Astrocyte of the cerebellum (primary cell): ENCODE measurements around the gene NFKBIZ.

Source experiments
- DNase-seq: peaks from one replicate; pipeline ENCODE4 v3.0.0-alpha.2; 2011; ENCODE audit warnings: low read depth
- H3K4me3 ChIP-seq: 2 replicates; pipeline ENCODE4 v1.5.1; 2011; ENCODE audit warnings: mild to moderate bottlenecking, low read depth, low read length, moderate library complexity
- in situ Hi-C: cut with HindIII; loops from 2 replicates; pipeline ENCODE4 v1.10.0; 2017; ENCODE audit warnings: low sequenced_read_pairs
- TF ChIP-seq, protein P1 (sequence below): IDR thresholded peaks from 2 replicates; pipeline ENCODE4 v1.5.1; 2012; ENCODE audit warnings: low read length, low read depth, moderate library complexity, mild to moderate bottlenecking; ENCODE audit errors: missing control alignments

Gene NFKBIZ

DNA sequence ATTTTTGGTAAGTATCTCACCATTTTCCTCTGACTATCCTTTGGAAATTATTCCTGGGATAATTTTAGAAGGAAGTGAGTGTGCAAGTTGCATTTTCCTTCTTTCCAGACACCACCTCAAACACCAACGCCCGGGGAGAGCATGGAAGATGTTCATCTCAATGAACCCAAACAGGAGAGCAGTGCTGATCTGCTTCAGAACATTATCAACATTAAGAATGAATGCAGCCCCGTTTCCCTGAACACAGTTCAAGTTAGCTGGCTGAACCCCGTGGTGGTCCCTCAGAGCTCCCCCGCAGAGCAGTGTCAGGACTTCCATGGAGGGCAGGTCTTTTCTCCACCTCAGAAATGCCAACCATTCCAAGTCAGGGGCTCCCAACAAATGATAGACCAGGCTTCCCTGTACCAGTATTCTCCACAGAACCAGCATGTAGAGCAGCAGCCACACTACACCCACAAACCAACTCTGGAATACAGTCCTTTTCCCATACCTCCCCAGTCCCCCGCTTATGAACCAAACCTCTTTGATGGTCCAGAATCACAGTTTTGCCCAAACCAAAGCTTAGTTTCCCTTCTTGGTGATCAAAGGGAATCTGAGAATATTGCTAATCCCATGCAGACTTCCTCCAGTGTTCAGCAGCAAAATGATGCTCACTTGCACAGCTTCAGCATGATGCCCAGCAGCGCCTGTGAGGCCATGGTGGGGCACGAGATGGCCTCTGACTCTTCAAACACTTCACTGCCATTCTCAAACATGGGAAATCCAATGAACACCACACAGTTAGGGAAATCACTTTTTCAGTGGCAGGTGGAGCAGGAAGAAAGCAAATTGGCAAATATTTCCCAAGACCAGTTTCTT, 3.9 kb downstream of the NFKBIZ start:
- in situ Hi-C loops, result no loop called here
- DNase-seq, result no peak
- H3K4me3 ChIP-seq, result no peak overlapping the region
- TF ChIP-seq, protein P1, sequence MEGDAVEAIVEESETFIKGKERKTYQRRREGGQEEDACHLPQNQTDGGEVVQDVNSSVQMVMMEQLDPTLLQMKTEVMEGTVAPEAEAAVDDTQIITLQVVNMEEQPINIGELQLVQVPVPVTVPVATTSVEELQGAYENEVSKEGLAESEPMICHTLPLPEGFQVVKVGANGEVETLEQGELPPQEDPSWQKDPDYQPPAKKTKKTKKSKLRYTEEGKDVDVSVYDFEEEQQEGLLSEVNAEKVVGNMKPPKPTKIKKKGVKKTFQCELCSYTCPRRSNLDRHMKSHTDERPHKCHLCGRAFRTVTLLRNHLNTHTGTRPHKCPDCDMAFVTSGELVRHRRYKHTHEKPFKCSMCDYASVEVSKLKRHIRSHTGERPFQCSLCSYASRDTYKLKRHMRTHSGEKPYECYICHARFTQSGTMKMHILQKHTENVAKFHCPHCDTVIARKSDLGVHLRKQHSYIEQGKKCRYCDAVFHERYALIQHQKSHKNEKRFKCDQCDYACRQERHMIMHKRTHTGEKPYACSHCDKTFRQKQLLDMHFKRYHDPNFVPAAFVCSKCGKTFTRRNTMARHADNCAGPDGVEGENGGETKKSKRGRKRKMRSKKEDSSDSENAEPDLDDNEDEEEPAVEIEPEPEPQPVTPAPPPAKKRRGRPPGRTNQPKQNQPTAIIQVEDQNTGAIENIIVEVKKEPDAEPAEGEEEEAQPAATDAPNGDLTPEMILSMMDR, result no peak

DNA sequence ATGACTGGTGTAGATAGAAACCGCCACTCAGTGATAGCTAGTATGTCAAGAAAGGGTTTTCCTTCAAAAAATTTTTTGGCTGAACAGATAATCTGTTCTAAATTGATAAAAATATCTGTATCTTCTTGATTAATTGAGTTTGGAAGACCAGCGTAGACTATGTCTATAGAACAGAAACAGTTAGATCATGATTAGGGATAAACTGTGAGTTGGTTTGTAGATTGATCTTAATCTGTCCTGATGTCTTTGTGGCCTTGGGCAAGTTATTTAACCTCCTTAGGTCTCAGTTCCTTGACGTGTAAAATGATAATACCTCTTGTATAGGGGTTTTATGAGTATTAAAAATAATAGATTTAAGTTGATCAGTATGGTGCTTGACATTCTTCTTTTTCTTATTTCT, 4.7 kb downstream of the NFKBIZ start:
- in situ Hi-C loops, result no loop called here
- TF ChIP-seq, protein P1, result no peak
- no peak overlapping the region for H3K4me3 ChIP-seq
- DNase-seq, result no peak

DNA sequence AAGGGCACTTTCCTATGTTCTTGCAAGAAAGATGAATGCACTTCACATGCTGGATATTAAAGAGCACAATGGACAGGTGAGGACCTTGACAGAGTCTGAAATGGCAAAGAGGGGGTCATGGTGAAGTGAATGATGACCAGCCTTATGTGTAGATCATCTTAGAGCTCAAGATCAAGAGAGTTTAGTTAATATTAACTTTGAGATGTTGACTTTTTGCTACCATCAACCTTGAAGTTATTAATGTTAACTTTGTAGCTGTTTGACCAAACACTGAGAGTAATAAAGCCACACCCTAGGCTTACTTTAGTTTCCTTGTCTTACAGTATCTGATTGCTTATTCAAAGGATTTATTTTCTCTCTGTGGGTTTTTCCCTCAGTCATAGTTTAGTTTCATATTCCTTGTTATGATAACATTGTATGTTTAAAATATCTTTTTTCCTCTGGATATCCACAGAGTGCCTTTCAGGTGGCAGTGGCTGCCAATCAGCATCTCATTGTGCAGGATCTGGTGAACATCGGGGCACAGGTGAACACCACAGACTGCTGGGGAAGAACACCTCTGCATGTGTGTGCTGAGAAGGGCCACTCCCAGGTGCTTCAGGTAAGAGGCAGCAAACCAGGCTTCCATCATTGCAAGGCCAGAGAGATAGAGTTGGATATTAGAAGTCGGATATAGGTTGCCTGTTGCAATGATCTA, 5.4 kb downstream of the NFKBIZ start:
- TF ChIP-seq, protein P1, result no peak
- in situ Hi-C loops, result no loop called here
- no peak overlapping the region for H3K4me3 ChIP-seq
- no peak for DNase-seq

DNA sequence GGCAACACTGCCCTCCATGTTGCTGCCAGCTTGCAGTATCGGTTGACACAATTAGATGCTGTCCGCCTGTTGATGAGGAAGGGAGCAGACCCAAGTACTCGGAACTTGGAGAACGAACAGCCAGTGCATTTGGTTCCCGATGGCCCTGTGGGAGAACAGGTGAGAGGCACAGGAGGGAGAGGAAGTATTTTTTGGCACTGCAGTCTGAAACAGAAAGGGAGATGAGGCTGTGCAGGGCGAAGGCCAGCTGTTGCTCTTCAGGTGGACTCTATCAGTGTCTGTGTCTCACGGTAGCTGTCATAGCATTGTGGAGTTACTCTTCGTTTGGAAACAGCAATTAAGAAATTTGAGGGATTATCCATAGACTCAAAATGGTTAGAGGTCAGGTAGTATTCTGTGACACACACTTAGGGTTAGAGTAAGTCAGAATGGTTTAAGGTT, 8.0 kb downstream of the NFKBIZ start:
- TF ChIP-seq, protein P1, result no peak
- no peak overlapping the region for H3K4me3 ChIP-seq
- no peak for DNase-seq
- in situ Hi-C loops, result no loop called here

DNA sequence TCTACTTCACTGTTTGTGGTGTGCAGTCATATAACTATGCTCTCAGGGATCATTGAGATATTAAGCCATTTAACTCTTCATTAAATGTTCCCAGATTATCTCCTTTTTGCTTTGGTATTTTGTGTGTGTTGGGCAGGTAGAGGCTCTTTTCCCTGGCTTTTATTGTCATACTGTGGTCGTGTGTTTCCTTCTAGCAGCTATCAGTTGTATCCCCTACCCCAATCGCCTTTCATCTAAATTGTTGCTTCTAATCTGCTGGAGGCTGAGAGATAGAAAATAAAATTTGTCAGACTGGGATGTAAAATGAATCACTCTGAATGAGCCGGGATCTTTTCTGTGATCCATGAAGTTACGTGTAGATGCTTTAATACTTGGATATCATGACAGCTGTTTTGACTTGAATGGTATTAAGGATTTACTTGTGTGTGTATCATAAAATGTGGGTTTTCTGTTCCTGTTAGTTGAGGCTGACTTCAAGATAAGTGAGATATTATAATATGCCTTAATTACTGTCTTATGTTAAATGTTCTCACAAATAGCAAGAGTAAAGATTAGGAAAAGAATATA, 9.2 kb downstream of the NFKBIZ start:
- no peak overlapping the region for H3K4me3 ChIP-seq
- in situ Hi-C loops, result no loop called here
- DNase-seq, result no peak
- TF ChIP-seq, protein P1, result no peak

DNA sequence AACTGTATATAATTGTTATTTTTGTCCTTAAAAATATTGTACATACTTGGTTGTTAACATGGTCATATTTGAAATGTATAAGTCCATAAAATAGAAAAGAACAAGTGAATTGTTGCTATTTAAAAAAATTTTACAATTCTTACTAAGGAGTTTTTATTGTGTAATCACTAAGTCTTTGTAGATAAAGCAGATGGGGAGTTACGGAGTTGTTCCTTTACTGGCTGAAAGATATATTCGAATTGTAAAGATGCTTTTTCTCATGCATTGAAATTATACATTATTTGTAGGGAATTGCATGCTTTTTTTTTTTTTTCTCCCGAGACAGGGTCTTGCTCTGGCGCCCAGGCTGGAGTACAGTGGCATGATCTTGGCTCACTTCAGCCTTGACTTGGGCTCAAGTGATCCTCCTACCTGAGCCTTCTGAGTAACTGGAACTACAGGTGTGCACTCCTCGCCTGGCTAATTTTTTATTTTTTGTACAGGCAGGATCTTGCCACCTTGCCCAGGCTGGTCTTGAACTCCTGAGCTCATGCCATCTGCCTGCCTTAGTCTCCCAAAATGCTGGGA, 10.7 kb downstream of the NFKBIZ start:
- no peak for DNase-seq
- TF ChIP-seq, protein P1, result no peak

More for the DNA sequence above, 10.7 kb downstream of the NFKBIZ start:
- H3K4me3 ChIP-seq, result no peak overlapping the region
- in situ Hi-C loops, result no loop called here
